ENCODE data around the gene SLF2.
"Not testable (repeated sequence)": the region's sequence is repeated elsewhere in the genome, so short reads cannot be mapped to it uniquely, and the experiment has no call there.

SLF2 gene

GRCh38 chr10:100878291-100878910 lies 34.4 kb upstream of the SLF2 start:
- DNase-seq (ENCODE audit: low read depth in 2 of 2): peak in 1 of 2 experiments; percentile 33

GRCh38 chr10:100879741-100880360 lies 32.9 kb upstream of the SLF2 start:
- DNase-seq (ENCODE audit: low read depth in 2 of 2): no peak

- no peak for DNase-seq (ENCODE audit: low read depth in 2 of 2)
Observed at GRCh38 chr10:100881556-100882213, 31.1 kb upstream of the SLF2 start.

GRCh38 chr10:100882252-100882651 lies 30.5 kb upstream of the SLF2 start:
- no peak for DNase-seq (ENCODE audit: low read depth in 2 of 2)

GRCh38 chr10:100882671-100883311 lies 30.0 kb upstream of the SLF2 start:
- peak in 1 of 2 experiments; percentile 15 for DNase-seq (ENCODE audit: low read depth in 2 of 2)

GRCh38 chr10:100883312-100883821 lies 29.4 kb upstream of the SLF2 start:
- no peak for DNase-seq (ENCODE audit: low read depth in 2 of 2)

GRCh38 chr10:100885611-100886010 lies 27.2 kb upstream of the SLF2 start:
- not testable (repeated sequence) for DNase-seq (ENCODE audit: low read depth in 2 of 2)

- DNase-seq (ENCODE audit: low read depth in 2 of 2): no peak
Observed at GRCh38 chr10:100886091-100886490, 26.7 kb upstream of the SLF2 start.

GRCh38 chr10:100886521-100886920 lies 26.2 kb upstream of the SLF2 start:
- no peak for DNase-seq (ENCODE audit: low read depth in 2 of 2)

- no peak for DNase-seq (ENCODE audit: low read depth in 2 of 2)
Observed at GRCh38 chr10:100886963-100887362, 25.8 kb upstream of the SLF2 start.

- no peak for DNase-seq (ENCODE audit: low read depth in 2 of 2)
Observed at GRCh38 chr10:100887761-100888296, 24.9 kb upstream of the SLF2 start.

GRCh38 chr10:100888957-100889356 lies 23.8 kb upstream of the SLF2 start:
- no peak for DNase-seq (ENCODE audit: low read depth in 2 of 2)

GRCh38 chr10:100889546-100889945 lies 23.2 kb upstream of the SLF2 start:
- no peak for DNase-seq (ENCODE audit: low read depth in 2 of 2)

- no peak for DNase-seq (ENCODE audit: low read depth in 2 of 2)
Observed at GRCh38 chr10:100890141-100890672, 22.6 kb upstream of the SLF2 start.

GRCh38 chr10:100890673-100891317 lies 22.0 kb upstream of the SLF2 start:
- DNase-seq (ENCODE audit: low read depth in 2 of 2): peak; percentile 95 to 96

- no peak for DNase-seq (ENCODE audit: low read depth in 2 of 2)
Observed at GRCh38 chr10:100894033-100894432, 18.7 kb upstream of the SLF2 start.

GRCh38 chr10:100894589-100895294 lies 18.0 kb upstream of the SLF2 start:
- DNase-seq (ENCODE audit: low read depth in 2 of 2): no peak

- no peak for DNase-seq (ENCODE audit: low read depth in 2 of 2)
Observed at GRCh38 chr10:100895346-100895745, 17.4 kb upstream of the SLF2 start.

GRCh38 chr10:100895896-100896295 lies 16.9 kb upstream of the SLF2 start:
- DNase-seq (ENCODE audit: low read depth in 2 of 2): no peak

GRCh38 chr10:100896876-100897461 lies 15.8 kb upstream of the SLF2 start:
- no peak for DNase-seq (ENCODE audit: low read depth in 2 of 2)
